NCI-H2227 treated with DMSO at 0.1 percent for 48 hours (cell line): ENCODE data around the gene FAM168A.

Experiments
- DNase-seq: peaks from one replicate; lab custom pipeline; 2025; lab: John Stamatoyannopoulos, UW

The FAM168A gene

GRCh38 chr11:73367482-73368024, 230.4 kb downstream of the FAM168A start:
- DNase-seq, result no peak

GRCh38 chr11:73366953-73367352, 231.0 kb downstream of the FAM168A start:
- no peak for DNase-seq

DNA sequence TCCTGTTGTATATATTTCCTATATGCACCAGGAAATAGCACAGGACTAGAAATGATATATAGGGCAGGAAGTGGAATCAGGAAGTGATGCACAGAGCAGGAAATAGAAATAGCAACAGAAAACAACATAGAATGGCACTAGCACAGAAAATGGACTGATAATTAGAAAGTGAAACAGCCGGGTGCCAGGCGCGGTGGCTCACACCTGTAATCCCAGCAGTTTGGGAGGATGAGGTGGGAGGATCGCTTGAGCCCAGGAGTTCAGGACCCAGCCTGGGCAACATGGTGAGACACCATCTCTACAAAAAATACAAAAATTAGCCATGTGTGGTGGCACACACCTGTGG, 231.7 kb downstream of the FAM168A start:
- no peak for DNase-seq

DNA sequence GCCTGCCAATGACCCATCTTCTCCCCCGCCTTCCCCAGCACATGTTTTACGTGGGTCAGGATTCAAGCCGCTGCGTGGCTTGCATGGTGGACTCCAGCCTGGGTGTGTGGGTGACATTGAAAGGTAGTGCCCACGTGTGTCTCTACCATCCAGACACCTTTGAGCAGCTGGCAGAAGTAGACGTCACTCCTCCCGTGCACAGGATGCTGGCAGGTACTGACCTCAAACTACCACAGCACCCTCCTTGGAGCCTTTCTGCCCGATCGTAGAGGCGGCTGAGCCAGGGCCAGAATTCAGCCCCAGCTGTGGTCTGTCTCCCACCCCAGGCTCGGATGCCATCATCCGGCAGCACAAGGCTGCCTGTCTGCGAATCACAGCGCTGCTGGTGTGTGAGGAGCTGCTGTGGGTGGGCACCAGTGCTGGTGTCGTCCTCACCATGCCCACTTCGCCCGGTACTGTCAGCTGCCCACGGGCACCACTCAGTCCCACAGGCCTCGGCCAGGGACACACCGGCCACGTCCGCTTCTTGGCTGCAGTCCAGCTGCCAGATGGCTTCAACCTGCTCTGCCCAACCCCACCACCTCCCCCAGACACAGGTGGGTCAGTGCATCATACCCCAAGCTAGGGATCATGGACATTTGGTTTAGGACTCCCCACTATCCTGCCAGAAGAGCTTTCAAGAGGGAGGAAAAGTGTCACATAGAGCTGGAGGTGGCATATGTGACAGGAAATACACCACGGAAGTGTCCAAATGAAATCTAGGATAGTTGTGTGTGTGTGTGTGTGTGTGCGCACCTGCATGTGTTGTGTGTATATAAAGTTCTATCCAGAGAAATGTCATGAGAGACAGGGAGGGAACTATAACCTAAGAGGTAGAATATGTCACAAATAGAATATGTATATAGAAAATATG, 232.3 kb downstream of the FAM168A start:
- no peak for DNase-seq

DNA sequence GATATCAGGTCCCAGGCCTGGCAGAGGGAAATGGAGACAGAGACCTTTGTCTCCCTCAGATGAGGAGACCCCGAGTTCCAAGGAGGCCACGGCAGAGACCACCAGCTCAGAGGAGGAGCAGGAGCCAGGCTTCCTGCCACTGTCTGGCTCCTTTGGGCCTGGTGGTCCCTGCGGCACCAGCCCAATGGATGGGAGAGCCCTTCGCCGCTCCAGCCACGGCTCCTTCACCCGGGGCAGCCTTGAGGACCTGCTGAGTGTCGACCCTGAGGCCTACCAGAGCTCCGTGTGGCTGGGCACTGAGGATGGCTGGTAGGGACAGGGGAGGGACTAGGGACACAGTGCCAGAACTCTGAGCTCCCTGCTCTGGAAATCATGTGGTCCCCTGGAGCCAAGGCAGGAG, 234.8 kb downstream of the FAM168A start:
- DNase-seq, result no peak

GRCh38 chr11:73361953-73362776, 235.7 kb downstream of the FAM168A start:
- no peak for DNase-seq

DNA sequence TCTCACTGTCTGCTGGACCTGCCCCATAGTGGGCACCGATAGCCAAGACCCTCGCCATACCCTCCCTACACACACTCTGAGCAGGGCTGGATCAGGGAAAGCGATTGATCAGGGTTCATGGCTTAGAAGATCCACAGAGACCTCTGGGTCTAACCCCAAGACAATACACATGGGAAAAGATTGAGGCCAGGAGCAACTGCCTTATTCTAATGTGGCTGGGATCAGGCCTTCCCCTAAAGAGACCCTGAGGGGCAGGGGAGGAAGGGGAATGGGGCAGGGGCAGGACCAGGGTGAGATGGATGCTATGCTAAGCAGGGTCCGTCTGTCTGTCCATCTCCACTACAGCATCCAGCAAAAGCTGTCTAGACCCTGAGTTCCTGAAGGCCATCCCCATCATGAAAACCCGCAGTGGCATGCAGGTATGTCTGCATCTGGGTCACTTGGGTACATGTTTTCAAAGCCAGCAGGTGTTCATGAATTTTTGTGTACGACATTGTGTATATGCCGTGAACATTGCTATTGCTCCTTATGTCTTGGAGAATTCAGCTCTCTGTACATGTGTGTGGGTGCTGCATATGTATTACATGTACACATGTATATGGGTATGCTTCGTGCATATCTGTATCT, 237.1 kb downstream of the FAM168A start:
- no peak for DNase-seq

DNA sequence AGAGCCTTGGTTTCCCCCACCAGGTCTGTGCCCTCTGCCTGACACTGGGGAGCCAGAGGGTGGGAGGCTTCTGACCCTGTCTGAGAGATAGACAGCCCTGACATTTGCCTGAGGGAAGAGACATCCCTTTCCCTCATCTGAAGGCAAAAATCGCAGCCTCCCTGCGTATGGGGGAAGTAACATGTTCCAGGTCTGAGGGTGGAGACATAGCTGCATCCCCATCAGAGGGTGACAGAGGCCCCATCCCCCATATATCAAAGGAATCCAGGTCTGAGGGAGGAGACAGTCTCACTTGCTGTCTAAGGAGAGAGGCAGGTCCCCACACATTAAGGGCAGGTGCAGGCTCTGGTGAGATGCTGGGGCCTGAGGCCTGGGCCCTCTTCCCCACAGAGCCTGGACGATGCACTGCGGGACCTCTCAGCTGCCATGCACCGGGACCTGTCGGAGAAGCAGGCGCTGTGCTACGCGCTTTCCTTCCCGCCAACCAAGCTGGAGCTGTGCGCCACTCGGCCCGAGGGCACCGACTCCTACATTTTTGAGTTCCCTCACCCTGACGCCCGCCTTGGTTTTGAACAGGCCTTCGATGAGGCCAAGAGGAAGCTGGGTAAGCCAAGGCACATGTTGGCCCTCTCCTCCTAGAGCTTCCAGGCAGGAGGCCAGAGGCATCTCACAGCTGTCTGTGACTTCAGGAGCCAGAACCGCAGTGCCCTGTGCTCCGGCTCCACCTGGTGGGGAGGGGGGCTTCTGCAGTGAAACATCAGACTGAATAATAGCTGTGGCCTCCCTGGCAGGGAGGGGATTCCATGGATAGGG, 237.8 kb downstream of the FAM168A start:
- DNase-seq, result peak; percentile 3

GRCh38 chr11:73359341-73359740, 238.6 kb downstream of the FAM168A start:
- DNase-seq, result no peak

DNA sequence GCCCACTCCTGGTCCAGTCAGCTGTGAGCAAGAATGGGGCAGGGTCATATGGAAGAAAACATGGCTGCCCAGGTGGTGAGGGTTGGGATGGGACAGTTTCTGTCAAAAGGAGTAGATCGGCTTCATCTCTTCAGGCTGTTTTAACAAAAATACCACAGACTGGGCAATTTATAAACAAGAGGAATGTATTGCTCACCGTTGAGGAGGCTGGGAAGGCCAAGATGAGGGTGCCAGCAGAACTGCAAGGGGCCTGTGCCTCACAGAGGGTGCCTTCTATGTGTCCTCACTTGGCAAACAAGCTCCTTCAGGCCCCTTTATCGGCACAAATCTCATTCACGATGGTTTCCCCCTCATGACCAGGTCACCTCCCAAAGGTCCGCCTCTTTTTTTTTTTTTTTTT, 239.8 kb downstream of the FAM168A start:
- no peak for DNase-seq

GRCh38 chr11:73356979-73357860, 240.7 kb downstream of the FAM168A start:
- no peak for DNase-seq

GRCh38 chr11:73355109-73355508, 242.8 kb downstream of the FAM168A start:
- no peak for DNase-seq

- DNase-seq, result no peak
Observed at GRCh38 chr11:73353422-73353821, 244.5 kb downstream of the FAM168A start.

DNA sequence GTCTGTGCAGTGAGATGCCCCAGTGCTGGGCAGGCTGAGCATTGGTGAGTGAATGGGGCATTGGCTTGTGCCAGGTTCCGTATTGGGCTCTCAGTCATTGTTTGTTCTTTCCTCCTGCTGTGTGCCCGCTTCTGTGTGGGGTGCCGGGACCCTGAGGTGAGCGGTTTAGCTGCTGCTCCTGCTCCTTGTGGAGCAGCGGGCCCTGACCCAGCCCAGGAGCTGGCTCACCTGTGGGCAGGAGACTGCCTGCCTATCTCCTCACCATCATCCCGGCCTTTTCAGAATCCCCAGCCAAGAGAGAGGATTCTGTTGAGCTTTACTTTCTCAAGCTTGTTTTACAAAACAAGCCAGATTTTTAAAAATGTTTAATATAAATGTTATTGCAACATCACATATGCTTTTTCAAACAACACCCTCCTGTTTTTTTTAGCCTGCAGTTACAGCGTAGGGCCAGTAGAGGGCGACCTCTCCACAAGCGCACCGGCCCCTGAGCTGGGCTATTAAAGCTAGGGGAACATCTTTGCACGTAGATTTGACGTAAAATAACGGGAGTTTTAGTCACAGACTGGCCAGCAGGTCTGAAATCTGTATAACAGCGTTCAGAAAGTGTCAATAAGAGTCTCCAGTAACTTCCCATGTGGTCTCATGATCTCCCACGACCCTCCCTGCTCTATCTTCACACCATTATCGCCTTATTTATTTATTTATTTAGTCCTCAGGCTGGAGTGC, 246.8 kb downstream of the FAM168A start:
- DNase-seq, result peak; percentile 80
